GM18951 (cell line): Measurements from ENCODE around the gene FRMD6.

ENCODE experiments used
- POLR2A ChIP-seq: IDR thresholded peaks from 4 replicates; pipeline ENCODE4 v1.6.1; 2011; ENCODE audit warnings: mild to moderate bottlenecking; ENCODE audit not compliant: insufficient read length, insufficient read depth; ENCODE audit errors: extremely low read depth
- in situ Hi-C: fragments of 300-500 bp; cut with MboI; formaldehyde crosslinking; loops from one replicate; pipeline ENCODE4 v1.12.0; 2022; ENCODE audit warnings: low sequenced_read_pairs, mixed read lengths, inconsistent platforms; ENCODE audit not compliant: unreplicated experiment

Gene FRMD6

GRCh38 chr14:51666826-51667225 lies 15.1 kb downstream of the FRMD6 start:
- in situ Hi-C loops = no loop called here
- TF ChIP-seq POLR2A = no peak

DNA sequence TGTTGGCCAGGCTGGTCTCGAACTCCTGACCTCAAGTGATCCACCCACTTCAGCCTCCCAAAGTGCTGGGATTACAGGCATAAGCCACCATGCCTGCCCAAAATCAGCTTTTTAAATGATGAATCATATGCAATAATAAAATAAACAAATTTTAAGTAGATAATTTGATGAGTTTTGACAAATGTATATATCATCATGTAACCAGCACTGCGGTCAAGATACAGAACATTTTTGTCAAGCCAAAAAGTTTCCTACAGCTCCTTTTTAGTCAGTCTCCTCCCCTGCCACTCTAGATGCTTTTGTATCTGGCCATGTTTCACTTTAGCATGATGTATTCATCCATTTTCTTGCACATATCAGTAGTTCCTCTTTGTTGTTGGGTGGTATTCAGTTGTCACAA lies 17.2 kb downstream of the FRMD6 start:
- TF ChIP-seq POLR2A = no peak
- in situ Hi-C loops = no loop called here

DNA sequence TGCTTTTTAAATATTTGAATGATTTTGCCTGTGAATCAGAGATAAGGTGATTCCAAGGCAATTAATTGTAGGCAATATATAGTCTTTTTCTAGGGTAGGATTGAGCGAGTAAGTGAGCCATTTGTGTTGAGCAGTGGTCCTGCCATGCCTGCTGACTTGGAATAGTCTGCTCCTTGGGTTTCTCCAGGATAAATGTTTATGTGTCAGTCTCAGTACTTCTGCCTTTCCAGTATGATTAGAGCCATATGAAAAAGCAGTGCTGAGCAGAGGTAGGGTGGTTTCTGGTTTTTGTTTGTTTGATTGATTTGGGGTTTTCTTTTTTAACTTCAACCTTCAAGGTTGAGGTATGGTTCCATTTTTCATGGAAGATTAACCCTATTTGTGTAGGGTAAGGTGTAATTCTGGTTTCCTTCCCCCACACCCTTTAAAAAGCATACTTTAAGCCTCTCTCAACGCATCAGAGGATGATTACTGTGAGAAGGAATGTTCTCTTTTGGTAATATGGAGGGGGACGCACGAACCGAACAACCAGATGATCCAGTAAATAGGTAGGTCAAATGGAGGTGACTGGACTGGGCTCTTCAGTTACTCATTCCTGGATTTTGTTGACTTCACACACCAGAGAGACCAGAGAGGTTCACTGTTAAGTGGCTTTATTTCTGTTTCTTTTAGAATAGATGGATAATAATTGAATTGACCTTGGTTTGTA lies 22.7 kb downstream of the FRMD6 start:
- no peak for TF ChIP-seq POLR2A
- in situ Hi-C loops = no loop called here

- no peak for TF ChIP-seq POLR2A
- in situ Hi-C loops = no loop called here
These were observed 24.8 kb downstream of the FRMD6 start for GRCh38 chr14:51676549-51676948.

GRCh38 chr14:51677266-51677665 lies 25.6 kb downstream of the FRMD6 start:
- in situ Hi-C loops = no loop called here
- no peak for TF ChIP-seq POLR2A

DNA sequence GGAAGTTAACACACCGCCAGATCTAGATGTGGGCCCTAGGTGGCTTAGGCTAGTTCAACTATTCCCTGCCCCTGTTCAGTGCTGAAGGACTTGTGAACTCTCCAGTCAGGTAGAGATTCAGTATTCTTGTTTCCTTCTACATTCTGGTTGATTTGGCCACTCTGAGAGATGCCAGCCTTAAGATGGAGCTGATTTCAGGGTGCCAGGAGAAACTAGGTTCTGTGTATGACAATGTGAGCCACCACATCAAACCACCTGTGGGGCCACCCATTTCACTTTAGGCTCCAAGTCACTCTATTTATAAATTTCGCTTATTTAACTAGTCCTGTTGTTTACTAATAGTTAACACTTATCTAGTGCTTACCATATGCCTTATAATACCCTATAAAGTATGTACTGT lies 26.0 kb downstream of the FRMD6 start:
- no peak for TF ChIP-seq POLR2A
- in situ Hi-C loops = no loop called here

GRCh38 chr14:51680031-51680430 lies 28.3 kb downstream of the FRMD6 start:
- no peak for TF ChIP-seq POLR2A
- in situ Hi-C loops = no loop called here

- no peak for TF ChIP-seq POLR2A
- in situ Hi-C loops = no loop called here
These were observed 29.7 kb downstream of the FRMD6 start for GRCh38 chr14:51681411-51681810.

DNA sequence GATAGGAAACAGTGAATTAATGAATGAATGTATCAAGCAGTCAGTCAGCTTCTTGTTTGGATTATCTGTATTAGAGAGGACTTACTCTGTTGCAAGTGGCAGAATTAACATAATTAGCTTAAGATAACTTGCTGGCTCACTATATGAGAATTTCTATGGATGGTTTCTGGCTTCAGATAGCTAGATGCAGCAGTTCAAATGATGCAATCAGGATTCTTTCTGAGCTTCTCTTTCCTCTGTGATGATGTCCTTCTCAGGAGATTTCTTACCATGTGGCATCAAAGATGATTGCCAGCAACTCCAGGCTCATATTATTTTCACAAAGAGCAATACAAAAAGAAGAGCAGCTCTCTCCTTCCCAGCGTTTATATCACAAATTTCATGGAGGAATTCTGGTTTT lies 30.7 kb downstream of the FRMD6 start:
- TF ChIP-seq POLR2A = no peak
- in situ Hi-C loops = no loop called here

- no peak for TF ChIP-seq POLR2A
- in situ Hi-C loops = no loop called here
These were observed 33.0 kb downstream of the FRMD6 start for GRCh38 chr14:51684760-51685159.

- in situ Hi-C loops = no loop called here
- TF ChIP-seq POLR2A = no peak
These were observed 39.5 kb downstream of the FRMD6 start for GRCh38 chr14:51691176-51691575.

- TF ChIP-seq POLR2A = no peak
- in situ Hi-C loops = no loop called here
These were observed 40.9 kb downstream of the FRMD6 start for GRCh38 chr14:51692646-51693045.

DNA sequence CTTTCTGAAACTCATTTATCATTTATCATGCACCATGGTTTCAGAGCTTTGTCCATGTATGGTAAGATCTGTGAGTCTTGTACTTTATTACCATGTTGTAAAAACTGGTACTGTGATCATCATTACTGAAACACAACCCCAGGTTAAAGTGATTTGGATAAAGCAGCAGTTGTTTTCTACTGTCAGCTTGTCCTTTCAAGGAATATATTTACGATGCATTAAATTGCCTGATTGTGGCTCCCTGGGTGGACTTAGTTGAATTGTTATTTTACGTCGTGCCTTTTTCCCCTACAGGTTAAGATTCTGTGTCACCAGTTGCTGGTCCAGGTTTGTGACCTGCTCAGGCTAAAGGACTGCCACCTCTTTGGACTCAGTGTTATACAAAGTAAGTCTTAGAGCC lies 46.1 kb downstream of the FRMD6 start:
- no peak for TF ChIP-seq POLR2A
- in situ Hi-C loops = no loop called here

- TF ChIP-seq POLR2A = no peak
- in situ Hi-C loops = no loop called here
These were observed 50.2 kb downstream of the FRMD6 start for GRCh38 chr14:51701951-51702350.

DNA sequence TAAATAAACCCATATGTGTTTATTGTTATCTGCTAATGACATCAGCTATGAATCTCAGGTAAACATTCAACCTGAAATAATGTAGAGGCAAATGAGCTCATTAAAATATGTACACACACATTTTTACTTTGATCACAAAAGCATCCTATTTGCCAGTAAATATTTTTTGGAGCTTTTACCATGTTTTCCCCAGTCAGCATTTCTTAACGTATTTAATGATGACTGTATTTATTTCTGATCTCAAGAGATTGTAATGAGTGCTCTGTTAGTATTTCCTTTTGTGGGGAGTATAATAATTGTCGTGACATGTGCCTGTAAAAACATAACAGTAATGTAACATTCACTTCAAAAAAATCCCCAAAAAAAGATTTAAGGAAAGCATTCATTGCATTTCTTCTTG lies 52.1 kb downstream of the FRMD6 start:
- no peak for TF ChIP-seq POLR2A
- in situ Hi-C loops = no loop called here
